Liver (tissue), 9 donors: ENCODE data around the gene ADRA2C. TPM values are rescaled to one million over a fixed set of nuclear protein-coding genes. Genes with fewer than 3 reads are reported as not detected.

Experiments
- DNase-seq: peaks from one replicate; pipeline ENCODE4 v3.0.0-alpha.2; 2017; ENCODE audit warnings: low spot score
- H3K27ac ChIP-seq, 2 donors: one replicate each; pipeline ENCODE4 v1.7.0; 2013; ENCODE audit warnings: inconsistent platforms in 2 of 2, low read length in 2 of 2, control low read depth in 1 of 2, low read depth in 1 of 2, mild to moderate bottlenecking in 1 of 2
- H3K27me3 ChIP-seq, 4 donors: one replicate each; pipeline versions ENCODE4 v1.6.1 to v1.7.0; 2013; ENCODE audit warnings: low read length in 3 of 4, inconsistent platforms in 1 of 4, mild to moderate bottlenecking in 1 of 4, moderate library complexity in 1 of 4; ENCODE audit not compliant: control insufficient read depth in 4 of 4, insufficient read depth in 4 of 4
- H3K36me3 ChIP-seq, 4 donors: one replicate each; pipeline versions ENCODE4 v1.6.1 to v1.7.0; 2013; ENCODE audit warnings: low read length in 3 of 4, mild to moderate bottlenecking in 3 of 4, low read depth in 1 of 4, moderate library complexity in 1 of 4; ENCODE audit not compliant: control insufficient read depth in 4 of 4, insufficient read depth in 3 of 4
- H3K4me1 ChIP-seq, 4 donors: one replicate each; pipeline versions ENCODE4 v1.6.1 to v1.7.0; 2013; ENCODE audit warnings: low read length in 3 of 4, mild to moderate bottlenecking in 3 of 4, moderate library complexity in 1 of 4; ENCODE audit not compliant: control insufficient read depth in 4 of 4, insufficient read depth in 4 of 4
- H3K4me3 ChIP-seq, 3 donors: one replicate each; pipeline versions ENCODE4 v1.6.1 to v1.7.0; 2013; ENCODE audit warnings: low read length in 3 of 3, control low read depth in 1 of 3, low read depth in 1 of 3, mild to moderate bottlenecking in 1 of 3
- H3K9ac ChIP-seq, 2 donors: one replicate each; pipeline ENCODE4 v1.7.0; 2013; ENCODE audit warnings: low read length in 2 of 2, mild to moderate bottlenecking in 2 of 2, moderate library complexity in 2 of 2, control low read depth in 1 of 2, low read depth in 1 of 2
- H3K9me3 ChIP-seq, 4 donors: one replicate each; pipeline versions ENCODE4 v1.6.1 to v1.7.0; 2013; ENCODE audit warnings: low read length in 3 of 4; ENCODE audit not compliant: control insufficient read depth in 4 of 4
- CTCF ChIP-seq: fragments of 150-350 bp; IDR thresholded peaks from 2 replicates; pipeline ENCODE4 v1.5.1; 2017; ENCODE audit warnings: improper control_type of control experiment, low read depth, low read length; ENCODE audit not compliant: missing input control
- EGR1 ChIP-seq, 2 donors: IDR thresholded peaks; 2 replicates each; pipeline ENCODE4 v1.6.1; 2016 to 2018; ENCODE audit warnings: antibody characterized with exemption in 2 of 2, low read depth in 2 of 2
- FOXA1 ChIP-seq: IDR thresholded peaks from 2 replicates; pipeline ENCODE4 v1.6.1; 2016; ENCODE audit warnings: antibody characterized with exemption
- FOXA2 ChIP-seq: IDR thresholded peaks from 2 replicates; pipeline ENCODE4 v1.6.1; 2016; ENCODE audit warnings: antibody characterized with exemption
- HNF4A ChIP-seq, 2 donors: conservative IDR thresholded peaks; 2 replicates each; pipeline ENCODE4 v1.6.1; 2016; ENCODE audit warnings: antibody characterized with exemption in 2 of 2, mild to moderate bottlenecking in 2 of 2
- HNF4G ChIP-seq: IDR thresholded peaks from 2 replicates; pipeline ENCODE4 v1.6.1; 2016; ENCODE audit warnings: antibody characterized with exemption
- JUND ChIP-seq, 2 donors: IDR thresholded peaks; 2 replicates each; pipeline ENCODE4 v1.6.1; 2016; ENCODE audit warnings: antibody characterized with exemption in 2 of 2
- MAX ChIP-seq: IDR thresholded peaks from 2 replicates; pipeline ENCODE4 v1.6.1; 2016; ENCODE audit warnings: antibody characterized with exemption
- NR2F2 ChIP-seq: IDR thresholded peaks from 2 replicates; pipeline ENCODE4 v1.6.1; 2016; ENCODE audit warnings: antibody characterized with exemption
- RAD21 ChIP-seq, 2 donors: IDR thresholded peaks; 2 replicates each; pipeline ENCODE4 v1.6.1; 2016; ENCODE audit warnings: antibody characterized with exemption in 2 of 2, mild to moderate bottlenecking in 2 of 2
- REST ChIP-seq: IDR thresholded peaks from 2 replicates; pipeline ENCODE4 v1.6.1; 2016; ENCODE audit warnings: antibody characterized with exemption, mild to moderate bottlenecking
- RXRA ChIP-seq, 2 donors: IDR thresholded peaks; 2 replicates each; pipeline ENCODE4 v1.6.1; 2017 to 2018; ENCODE audit warnings: antibody characterized with exemption in 2 of 2, mild to moderate bottlenecking in 1 of 2
- TAF1 ChIP-seq: conservative IDR thresholded peaks from 2 replicates; pipeline ENCODE4 v1.6.1; 2016; ENCODE audit warnings: antibody characterized with exemption, mild to moderate bottlenecking
- ZBTB33 ChIP-seq: IDR thresholded peaks from 2 replicates; pipeline ENCODE4 v1.6.1; 2016; ENCODE audit warnings: antibody characterized with exemption
- WGBS: extraction: QIAGEN DNeasy Blood & Tissue Kit; methylation state at CpG from one replicate; pipeline ENCODE4 v1.1.7; 2013; 5-methylcytosine and 5-hydroxymethylcytosine counted together
- polyA plus RNA-seq, 2 donors: library from polyadenylated mRNA; stranded (reverse) in 1 of 2; unstranded in 1 of 2; fragments of 200-250 nt in 1 of 2; fragments of >200 nt in 1 of 2; fragmentation: Nextera tagmentation in 1 of 2; extraction: Ambion mirVana in 1 of 2; gene quantifications; one replicate each; pipeline versions ENCODE4 v1.2.1 to v1.2.3, GENCODE V29; 2013 to 2015
- total RNA-seq, 2 donors: library from RNA; depleted of rRNA; stranded (reverse); fragments of >200 nt; gene quantifications; one replicate each; pipeline ENCODE4 v1.2.3, GENCODE V29; 2014
- donor health status: healthy.
- donor health status: healthy.
- donor health status: healthy.
- donor health status: healthy.
- donor health status: healthy.

ADRA2C gene
- total and polyA plus RNA-seq, 4 donors = 0.19 to 1.1 (median 0.28) TPM; not detected in 1

GRCh38 chr4:3781193-3781886, 15.2 kb downstream of the ADRA2C start:
- H3K9ac ChIP-seq = no peak overlapping the region
- TF ChIP-seq HNF4G = no peak
- no peak for TF ChIP-seq ZBTB33
- no peak for TF ChIP-seq HNF4A (conservative IDR thresholded peaks at IDR 0.05)
- no peak for TF ChIP-seq RXRA (IDR thresholded peaks at IDR 0.05)
- TF ChIP-seq TAF1 = no peak
- TF ChIP-seq JUND (IDR thresholded peaks at IDR 0.05) = no peak
- TF ChIP-seq FOXA2 = no peak
- no peak for TF ChIP-seq CTCF
- TF ChIP-seq REST = no peak
- no peak for TF ChIP-seq EGR1 (IDR thresholded peaks at IDR 0.05; ENCODE audit: low read depth in 2 of 2)
- TF ChIP-seq NR2F2 = no peak
- no peak for TF ChIP-seq FOXA1
- TF ChIP-seq RAD21 (IDR thresholded peaks at IDR 0.05) = no peak
- no peak for TF ChIP-seq MAX
- no peak for DNase-seq
- no peaks in the 10 kb centered on the region for H3K36me3 ChIP-seq
- no peaks in the 10 kb centered on the region for H3K9me3 ChIP-seq
- no peak overlapping the region for H3K4me3 ChIP-seq
- WGBS = 88% methylated on average over 19 of the region's 19 CpGs
- H3K4me1 ChIP-seq = peaks cover 12 to 29% (median 27%) of the 10 kb centered on the region in 4 donors
- H3K27me3 ChIP-seq = no peaks in the 10 kb centered on the region
- no peak overlapping the region for H3K27ac ChIP-seq
